Stimulated activated CD4-positive, alpha-beta T cell treated with anti-CD3 and anti-CD28 coated beads, Interleukin-2, amount 100 ng/mL, for 4 hours (primary cell): Measurements from ENCODE around the gene AGBL1.

Source experiments
- DNase-seq: peaks from one replicate; pipeline ENCODE4 v3.0.0-alpha.2; 2020; ENCODE audit warnings: low read depth

AGBL1 gene

DNA sequence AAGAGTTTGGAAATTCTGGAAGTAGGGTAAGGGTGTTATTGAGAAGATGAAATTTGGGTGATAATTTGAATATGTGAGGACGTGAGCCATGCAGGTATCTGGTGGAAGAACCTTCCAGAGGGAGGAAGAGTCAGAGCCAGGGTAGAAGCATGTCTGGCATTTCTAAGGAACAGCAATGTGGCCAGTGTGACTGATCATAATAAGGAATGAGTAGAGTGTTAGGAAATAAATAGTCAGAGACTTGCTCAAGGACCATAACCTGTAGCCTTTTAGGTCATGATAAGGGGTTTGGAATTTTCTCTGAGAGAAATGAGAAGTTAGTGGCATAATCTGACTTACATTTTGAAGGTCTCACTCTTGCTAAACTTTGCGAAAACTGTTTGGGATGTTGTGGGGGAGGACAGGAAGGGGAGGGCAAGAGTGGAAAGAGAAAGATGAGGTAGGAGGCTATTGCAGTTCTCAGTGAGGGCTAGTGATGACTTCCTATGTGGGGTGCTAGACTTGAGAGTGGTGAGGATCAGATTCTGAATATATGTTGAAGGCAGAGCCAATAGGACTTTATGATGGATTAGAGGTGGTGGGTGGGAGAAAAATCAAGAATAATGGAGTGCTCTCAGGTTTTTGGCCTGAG, 568.3 kb downstream of the AGBL1 start:
- no peak for DNase-seq

DNA sequence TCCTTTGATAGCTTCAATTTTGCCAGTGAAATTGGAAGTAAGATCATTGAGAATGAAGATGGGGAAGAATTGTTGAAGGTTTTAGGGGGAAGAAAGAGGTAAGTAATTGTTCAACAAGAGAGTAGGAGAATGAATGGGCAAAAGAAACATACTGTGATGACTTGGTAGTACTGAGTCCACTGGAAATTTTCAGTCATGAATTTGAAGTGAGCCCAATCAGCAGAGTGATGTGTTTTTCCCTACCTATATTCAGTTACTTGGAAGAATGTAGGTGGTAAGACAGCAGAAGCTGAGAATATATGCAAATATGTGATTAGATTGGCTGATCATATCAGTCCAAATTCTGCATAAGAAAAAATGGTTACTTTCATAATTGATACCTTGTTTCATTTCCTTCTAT, 569.6 kb downstream of the AGBL1 start:
- no peak for DNase-seq

DNA sequence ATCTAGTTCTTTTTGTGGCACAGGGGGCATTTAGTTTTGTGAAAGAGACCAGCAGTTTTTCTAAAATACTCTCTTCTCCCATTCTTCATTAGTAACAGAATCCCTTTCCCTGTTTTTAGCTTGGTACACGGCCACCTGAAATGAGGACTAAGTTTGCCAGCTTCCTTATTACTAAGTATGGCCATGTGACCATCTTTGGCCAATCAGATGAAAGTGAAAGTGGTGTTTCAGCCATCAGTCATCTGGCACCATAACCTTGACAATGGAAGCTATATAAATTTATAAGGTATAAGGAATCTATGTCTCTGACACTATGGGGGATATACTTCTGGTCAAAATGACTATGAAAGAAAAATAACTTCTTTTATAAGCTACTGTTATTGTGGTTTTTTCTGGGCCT, 570.4 kb downstream of the AGBL1 start:
- no peak for DNase-seq

DNA sequence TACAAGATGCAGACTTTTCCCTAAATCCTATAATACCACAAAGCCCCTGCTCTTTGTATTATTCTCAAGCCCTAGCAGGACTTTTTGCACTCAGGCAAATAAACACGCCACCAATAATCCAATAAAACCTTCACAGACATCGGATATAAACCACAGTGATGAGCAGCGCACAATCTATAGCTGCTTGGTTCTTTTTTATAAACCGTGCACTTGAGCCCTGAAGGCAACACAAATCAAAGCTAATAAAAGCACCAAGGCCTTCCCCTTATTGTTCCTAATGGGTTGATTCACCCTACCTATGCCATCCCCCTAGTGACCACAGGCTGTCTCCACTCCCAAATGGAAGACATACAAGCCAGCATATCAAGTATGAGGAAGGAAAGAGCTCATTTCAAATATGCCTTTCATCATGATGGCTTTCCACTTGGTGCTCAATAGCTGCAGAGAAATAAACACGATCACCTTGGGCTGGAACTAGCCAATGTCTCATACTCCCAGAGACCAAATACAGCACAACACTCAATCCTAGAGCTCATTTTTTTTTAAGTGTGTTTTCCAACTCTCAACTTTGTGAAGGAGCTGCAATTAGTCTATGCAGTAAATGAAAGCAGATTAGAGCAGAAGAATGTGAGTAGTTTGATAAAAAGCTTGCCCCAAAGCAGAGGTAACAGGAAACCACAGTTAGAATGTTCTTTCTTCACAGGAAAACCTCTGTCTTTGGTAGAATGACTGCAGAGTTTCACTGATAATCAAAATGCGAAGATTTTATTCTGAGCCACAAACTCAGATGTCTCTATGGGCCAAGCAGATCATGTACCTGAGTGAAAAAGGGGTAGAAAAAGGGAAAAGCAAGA, 573.9 kb downstream of the AGBL1 start:
- DNase-seq: no peak

DNA sequence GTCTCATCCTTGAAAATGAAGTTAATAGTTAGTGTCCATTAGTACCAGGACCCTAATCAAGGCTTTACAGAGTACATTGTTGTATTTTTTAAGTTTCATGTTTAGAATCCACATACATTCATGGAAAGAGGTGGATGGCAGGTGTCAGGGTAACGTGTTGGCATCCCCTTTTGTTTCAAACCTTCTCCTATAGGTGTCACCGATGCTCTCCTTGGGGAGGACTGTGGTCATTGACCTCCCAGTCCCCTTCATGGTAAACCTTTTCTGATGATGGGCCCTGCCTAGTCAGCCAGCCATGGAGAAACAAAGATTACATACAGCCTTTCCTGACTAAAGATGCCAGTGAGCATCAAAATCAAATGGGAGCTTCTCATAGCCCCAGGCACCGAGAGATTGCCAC, 574.8 kb downstream of the AGBL1 start:
- DNase-seq: no peak

DNA sequence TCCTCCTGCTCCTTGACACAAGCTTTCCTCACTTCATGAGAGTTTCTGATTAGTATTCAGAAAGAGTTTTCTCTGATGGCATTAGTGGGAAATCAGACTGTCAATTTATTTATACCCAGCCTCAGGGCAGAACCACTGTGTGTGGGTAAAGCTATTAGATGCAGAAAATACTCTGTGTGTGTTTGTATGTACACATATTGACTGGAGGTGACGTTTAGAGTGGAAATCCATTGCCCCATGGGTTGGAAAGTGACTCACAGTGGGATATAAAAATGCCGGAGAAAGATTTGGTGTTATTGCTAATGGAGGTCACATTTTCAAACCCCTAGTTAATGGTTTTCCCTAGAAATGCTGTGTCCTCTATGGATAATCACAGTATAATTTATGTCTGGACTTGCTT, 577.6 kb downstream of the AGBL1 start:
- no peak for DNase-seq

DNA sequence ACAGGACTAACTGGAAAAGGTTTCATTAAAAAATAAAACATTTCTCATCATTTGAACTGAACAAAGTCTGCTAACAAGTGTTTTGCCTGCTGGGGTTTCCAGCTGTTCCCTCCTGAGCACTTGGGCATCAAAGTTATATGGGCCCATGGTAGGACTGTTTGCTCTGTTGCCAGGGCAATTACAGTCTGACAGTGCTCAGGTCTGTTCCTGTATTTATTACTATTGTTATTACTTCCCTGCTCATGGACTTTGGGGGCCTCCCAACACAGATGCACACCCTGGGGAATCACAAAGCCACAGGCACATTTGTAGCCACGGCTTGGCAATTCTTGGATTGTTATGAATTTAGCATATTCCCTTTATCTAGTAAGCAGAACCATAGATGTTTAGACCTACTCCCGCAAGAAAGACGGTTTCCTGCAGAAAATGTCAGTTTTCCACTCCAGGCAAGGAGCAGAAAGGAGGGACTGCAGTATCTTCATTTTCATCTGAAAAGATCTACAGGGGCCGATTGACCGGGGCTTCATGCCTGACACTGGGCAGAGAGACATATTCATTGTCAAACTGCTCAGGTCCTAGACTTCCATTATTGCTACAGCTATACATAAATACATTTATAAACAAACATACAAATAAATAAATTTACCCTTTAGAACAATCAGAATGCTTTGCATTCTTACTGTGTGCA, 580.2 kb downstream of the AGBL1 start:
- no peak for DNase-seq

DNA sequence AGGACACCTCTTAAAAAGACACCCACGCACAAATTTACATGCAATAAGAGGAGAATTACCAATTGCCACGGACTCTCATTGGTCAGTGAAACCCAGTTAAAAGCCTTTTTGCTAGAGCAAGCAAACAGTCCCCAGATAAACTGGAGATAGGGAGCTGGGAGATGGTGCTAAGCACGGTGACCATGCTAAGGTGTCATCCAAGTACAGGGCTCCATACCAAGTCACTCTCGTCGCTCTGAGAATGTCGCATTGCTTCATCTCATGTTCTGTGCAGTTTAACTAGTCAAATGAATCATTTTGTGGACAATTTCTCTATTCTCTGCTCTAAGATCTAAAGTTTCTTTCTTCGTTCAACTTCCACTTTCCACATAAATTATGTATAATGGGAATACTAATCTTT, 581.9 kb downstream of the AGBL1 start:
- no peak for DNase-seq

DNA sequence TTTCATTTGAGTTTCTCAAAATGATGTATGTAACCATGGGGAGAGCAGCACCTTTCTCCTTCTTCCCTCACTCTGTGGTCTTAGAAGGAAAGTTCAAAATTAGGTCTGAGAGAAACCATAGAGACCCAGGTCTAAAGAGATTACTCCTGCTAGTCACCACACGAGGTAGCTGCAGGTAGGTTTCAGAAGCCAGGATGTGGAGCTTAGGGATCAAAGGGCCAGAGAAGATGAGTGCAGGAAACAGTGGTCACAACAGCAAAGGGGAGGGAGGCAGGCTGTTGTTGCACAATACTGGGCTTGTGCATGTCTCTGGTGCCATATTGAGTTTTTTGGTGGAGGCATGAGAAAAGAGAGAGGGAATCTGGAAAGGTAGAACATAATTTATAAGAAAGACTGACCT, 583.6 kb downstream of the AGBL1 start:
- no peak for DNase-seq

DNA sequence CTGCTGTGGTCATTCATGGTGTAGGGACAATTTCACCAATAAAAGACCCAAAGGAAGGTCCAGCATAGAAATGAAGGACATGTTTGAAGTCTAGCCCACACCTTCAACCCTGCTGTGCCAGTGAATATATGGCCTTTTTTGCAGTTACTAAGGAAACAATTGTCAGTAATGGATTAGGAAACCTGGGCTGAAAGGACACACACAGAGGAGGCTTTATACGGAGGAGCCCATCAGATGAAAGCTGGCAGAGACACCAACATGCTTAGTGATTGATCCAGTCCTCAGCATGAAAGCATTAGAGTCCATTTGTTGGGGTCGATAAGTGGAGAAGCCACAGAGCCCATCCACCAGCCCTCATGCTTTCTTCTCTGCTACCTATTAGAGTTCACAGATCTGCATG, 584.3 kb downstream of the AGBL1 start:
- DNase-seq: no peak

DNA sequence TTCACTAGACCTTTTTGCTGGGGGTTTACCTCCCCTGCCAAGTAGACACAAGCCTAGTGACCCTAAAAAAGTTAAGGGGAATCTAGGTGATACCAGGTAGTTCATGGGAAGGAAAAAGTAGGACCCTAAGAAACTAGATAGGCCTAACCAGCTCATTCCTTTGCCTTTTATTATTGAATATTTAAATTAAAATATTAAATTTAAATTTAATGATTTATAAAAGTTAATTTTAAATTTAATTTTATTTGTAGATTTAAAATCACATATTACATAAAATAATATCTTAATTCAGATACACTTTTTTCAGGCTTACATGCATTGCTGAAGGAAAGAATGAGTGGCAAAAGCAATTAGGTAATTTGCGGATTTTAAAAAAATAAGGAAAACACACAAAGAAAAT, 584.9 kb downstream of the AGBL1 start:
- DNase-seq: no peak

DNA sequence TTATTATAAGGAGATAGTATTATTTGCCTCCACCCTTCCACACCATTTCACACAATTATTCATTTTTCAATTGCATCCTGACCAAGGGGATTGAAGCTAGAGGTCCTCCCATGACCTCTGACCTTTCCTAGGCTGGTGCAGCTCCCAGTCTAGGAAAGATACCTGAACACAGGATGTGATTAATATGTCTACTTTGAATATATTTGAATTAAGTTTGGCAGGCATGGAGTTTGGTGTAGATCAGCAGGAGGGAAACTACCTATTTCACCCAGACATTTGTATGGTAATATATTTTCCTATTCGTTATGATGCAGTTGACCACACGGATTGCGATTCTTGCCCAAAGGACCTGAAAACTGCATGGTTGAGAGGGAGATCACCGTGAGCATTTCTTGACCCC, 596.3 kb downstream of the AGBL1 start:
- DNase-seq: no peak

DNA sequence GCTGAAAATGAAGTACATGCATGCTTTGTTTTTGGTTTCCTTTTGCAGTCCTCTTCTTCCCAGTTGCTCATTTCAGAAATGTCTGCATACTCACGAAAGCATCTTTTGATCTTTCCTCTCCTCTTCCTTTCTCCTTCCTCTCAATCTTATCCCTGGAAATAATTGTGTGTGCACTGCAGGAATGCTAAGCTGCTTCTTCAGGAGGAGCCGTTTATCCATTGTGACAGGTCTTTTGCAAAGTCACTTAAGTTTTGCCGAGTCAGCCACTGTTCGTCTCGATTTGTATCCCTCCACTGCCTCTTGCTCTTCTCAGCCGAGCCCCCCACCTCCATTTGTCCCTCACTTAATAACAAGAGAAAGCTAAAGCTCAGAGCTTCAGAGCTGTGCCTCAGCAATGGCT, 597.6 kb downstream of the AGBL1 start:
- no peak for DNase-seq

DNA sequence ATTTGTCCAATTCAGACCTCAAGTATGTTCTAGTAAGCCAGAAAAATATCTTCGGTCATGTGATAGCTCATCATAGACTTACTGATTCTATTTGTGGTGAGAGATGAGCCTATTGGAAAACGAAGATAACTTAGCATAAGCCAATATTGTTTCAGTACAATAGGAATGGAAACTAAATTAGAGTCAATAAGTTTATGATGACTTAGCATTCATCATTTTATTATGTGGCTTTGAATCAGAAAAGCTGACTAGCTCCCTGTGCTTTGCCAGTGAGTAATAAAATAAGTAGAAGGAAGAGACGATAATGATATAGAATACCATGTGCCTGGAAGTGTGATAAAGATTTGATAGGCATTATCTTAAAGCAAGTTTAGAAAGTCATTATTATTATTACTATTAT, 605.6 kb downstream of the AGBL1 start:
- no peak for DNase-seq

DNA sequence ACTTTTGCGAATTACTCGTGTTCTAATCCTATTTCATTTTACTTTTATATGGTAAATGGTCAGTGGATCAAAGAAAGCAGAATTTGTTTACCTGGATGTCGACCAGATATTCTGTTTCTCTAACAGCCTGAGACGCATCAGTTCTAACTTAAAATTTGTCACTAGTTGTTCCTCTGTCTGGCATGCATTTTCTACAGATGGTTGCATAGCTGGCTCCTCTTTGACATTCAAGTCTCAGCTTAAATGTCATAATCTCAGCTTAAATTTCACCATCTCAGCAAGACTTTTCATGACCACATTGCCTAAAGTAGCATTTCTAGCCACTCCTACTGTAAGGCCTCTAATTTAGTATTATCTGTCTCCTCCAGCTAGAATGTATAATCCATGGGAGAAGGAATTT, 609.3 kb downstream of the AGBL1 start:
- DNase-seq: no peak

DNA sequence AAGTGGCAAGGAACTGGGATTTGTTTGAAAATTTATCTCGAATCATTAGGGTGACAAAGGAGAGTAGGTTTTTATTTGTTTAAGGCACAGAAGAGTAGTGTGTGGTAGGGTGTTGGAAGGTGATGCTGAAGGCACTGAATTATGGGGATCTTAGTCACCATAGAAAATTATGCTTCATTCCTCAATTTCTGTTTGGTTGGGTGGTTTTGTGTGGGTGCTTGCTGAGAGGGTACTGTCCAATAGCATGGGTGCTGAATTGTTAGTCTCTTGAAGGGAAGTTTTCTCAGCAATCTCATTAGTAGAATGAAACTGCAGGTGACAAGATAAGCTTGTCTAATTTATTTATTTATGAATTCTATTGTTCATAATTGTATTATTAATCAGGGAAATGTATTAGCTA, 610.9 kb downstream of the AGBL1 start:
- no peak for DNase-seq

DNA sequence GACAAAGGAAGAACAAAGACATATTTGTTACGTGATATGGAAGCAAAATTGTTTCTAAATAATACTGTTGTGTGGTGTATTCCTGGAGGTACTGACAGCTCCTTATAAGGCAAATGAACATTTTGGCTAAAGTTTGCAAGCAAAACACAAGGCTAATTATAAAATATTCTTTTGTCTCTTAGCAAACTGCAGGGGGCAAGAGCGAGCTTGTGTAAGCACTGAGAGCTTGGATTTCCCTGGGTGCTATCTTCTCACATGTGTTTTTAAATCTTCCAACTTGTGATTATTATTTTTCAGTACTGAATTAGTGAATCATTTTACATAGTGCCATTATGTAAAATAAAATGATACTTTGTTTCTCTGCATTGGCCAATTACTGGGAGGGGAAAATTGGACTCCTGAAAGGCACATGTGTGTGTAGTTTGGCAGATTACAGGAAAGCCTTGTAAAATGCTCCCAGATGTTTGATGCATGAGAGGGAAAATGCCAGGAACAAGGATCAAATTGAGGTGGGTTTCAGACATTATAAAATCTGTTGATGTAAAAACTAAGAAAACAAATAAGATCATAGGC, 611.5 kb downstream of the AGBL1 start:
- no peak for DNase-seq

DNA sequence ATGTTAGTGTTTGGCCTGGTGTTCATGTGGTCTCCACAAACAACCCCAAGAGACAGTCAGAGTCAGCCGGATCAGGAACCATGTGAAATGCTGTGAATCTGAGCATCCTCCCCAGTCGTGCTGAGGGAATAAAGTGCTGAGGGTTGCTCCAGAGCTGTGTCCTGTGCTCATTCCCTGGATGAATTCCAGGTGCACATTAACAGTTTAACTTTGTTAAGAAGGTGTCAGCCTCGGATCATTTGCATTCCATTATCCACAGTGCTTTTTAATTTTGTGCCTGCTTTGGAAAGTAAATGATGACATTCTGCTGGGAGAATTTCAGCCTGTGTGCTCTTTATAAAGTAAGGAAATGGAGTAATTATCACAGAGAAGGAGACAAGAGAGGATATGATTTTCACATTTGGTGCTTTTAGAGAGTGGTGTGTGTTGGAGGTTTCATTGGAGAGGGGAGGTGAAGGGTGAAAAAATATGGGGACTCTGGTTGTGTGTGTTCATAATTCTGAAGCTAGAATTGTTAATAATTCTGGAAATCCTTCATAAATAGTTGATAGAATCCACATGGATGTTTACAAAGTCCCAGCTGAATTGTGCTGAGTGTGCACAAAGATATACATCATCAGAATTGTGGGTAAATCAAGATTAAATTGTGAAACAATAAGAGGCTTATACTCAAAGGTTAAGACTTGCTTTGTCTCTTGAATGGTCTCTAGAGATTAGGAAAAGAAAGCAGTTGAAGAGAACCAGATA, 621.4 kb downstream of the AGBL1 start:
- DNase-seq: no peak

DNA sequence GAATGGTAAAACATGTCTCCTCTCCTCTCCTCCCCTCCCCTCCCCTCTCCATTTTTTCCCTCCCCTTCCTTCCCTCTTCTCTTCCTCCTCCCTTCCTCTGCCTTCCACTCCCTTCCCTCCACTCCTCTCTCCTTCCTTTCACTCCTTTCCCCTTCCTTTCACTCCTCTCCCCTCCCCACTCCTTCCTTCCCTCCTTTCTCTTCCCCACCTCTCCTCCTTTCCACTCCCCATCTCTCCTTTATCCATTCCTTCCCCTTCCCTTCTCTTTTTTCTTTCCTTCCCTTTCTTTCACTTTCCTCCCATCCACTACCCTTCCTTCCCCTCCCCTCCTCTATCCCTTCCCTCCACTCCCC, 621.9 kb downstream of the AGBL1 start:
- no peak for DNase-seq

DNA sequence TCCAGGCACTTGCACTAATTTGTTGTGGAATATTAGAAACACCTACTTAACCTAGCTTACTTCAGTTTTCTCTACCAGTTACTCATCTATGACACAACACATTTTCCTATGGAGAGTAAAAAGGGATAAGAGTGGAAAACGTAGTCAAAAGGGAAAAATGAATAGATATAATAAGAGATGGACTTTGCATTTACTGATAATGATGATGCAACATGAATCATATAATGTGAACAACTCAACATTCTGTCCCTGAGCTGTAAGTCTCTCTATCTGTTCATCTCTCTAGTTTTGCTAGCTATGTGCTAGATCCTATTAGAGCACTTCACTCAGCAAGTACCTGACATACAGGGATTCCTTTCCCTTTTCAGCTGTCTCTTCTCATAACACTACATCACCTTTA, 627.1 kb downstream of the AGBL1 start:
- no peak for DNase-seq

DNA sequence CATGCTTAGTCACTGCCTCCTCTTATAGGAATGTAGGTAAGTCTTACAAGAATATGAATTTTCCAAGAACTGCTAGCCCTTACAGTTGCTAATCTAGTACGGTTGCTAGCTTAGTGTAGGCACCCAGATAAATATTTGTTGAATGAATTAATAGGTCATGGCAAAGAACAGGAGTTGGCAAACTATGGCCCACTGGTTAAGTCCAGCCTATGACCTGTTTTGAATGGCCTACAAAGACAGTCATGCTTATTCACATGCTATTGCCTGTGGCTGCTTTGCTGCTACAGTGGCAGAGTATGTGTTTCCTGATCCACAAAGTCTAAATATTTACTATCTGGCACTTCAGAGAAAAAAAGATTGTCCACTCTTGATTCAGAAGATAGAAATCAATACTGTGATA, 631.8 kb downstream of the AGBL1 start:
- DNase-seq: no peak

DNA sequence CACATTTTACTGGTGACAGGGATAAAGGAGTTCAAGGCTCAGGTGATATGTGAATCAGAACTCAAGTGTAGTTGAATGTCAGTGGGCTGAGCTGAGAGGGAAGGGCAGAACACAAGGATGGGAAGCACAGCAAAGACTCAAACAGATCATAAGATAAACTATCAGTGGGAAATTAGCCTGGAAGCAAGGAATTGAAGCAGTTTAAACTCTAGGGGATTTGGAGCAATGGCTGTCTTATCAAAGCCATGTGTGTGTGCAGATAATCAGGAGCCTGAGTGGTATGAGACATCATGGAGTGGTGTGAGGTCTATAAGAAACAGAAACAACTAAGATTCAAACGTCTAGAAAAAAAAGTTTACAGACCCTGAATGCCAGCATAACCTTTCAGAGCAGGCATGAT, 634.6 kb downstream of the AGBL1 start:
- DNase-seq: no peak
